Endothelial cell (in vitro differentiated cells): ENCODE results near the gene MARCHF11. TPM values are rescaled to one million over a fixed set of nuclear protein-coding genes. Genes with fewer than 3 reads are reported as not detected.

Source experiments
- DNase-seq: peaks from one replicate; pipeline ENCODE4 v3.0.0; 2021; ENCODE audit warnings: low spot score
- H3K27ac Mint-ChIP-seq: one replicate; pipeline ENCODE4 v1.8.0; 2021; ENCODE audit warnings: mixed read lengths, inconsistent platforms; ENCODE audit not compliant: unreplicated experiment
- H3K27me3 Mint-ChIP-seq: one replicate; pipeline ENCODE4 v1.8.0; 2021; ENCODE audit warnings: mild to moderate bottlenecking, moderate library complexity, mixed read lengths, inconsistent platforms; ENCODE audit not compliant: unreplicated experiment
- H3K36me3 Mint-ChIP-seq: one replicate; pipeline ENCODE4 v1.8.0; 2021; ENCODE audit warnings: mild to moderate bottlenecking, low read depth, mixed read lengths, inconsistent platforms; ENCODE audit not compliant: unreplicated experiment
- H3K4me1 Mint-ChIP-seq: one replicate; pipeline ENCODE4 v1.8.0; 2021; ENCODE audit warnings: mild to moderate bottlenecking, mixed read lengths, inconsistent platforms; ENCODE audit not compliant: unreplicated experiment
- H3K4me3 Mint-ChIP-seq: one replicate; pipeline ENCODE4 v1.8.0; 2021; ENCODE audit warnings: mild to moderate bottlenecking, mixed read lengths, inconsistent platforms; ENCODE audit not compliant: unreplicated experiment
- H3K9me3 Mint-ChIP-seq: one replicate; pipeline ENCODE4 v1.8.0; 2021; ENCODE audit warnings: mixed read lengths, inconsistent platforms; ENCODE audit not compliant: unreplicated experiment
- CTCF ChIP-seq: fragments of 200-600 bp; sonication (generic); IDR thresholded peaks from one replicate; pipeline ENCODE4 v1.5.0; 2021; ENCODE audit warnings: antibody characterized with exemption; ENCODE audit not compliant: unreplicated experiment
- total RNA-seq: library from RNA; stranded (reverse); fragmentation: NEBNext Ultra II Directional; extraction: Animal tissue kit (Norgen Biotek cat#: 25700); gene quantifications from one replicate; pipeline ENCODE4 v1.2.1, GENCODE V29; 2021; ENCODE audit not compliant: unreplicated experiment

Gene MARCHF11
- total RNA-seq, 1 donor from 2014 or later, result 2.2 TPM

DNA sequence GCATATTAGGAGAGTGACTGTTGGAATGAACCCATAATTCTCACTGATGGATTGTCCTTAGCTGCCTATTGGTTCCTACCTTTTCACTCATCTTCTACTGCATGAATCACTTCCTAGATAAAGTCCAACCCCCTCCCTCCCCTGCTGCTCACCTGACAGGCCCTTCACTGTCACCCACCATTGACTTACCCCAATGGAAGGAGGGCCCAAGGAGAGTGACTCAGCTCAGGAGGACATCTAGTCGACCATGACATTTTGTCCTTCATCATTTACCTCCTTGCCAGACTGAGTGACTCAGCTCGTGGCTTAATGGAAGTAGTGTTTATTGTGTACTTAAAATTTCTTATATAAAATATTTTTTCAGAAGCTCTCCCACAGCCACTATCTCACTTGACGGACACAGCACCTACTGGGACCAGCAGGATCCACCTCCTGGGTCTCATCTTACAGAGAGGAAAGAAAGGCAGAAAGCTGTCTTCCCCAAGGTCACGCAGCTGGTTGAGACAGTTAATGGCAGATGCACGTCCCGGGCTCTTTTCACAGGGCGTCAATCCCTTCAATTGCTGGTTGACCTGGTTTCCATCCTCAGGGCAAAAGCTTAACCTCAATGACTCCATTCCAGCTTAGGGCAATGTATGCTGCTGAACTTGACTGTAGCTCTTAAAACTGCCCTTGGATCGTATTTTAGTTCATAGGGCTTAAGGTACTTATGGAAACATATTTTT is 142.3 kb downstream of the MARCHF11 start:
- TF ChIP-seq CTCF, result no peak
- Mint-ChIP-seq H3K36me3 (no peaks in the 10 kb centered on the region), H3K9me3 (no peaks in the 10 kb centered on the region), H3K27ac (no peak overlapping the region), H3K4me1 (no peaks in the 10 kb centered on the region), H3K4me3 (no peak overlapping the region), H3K27me3 (peaks cover 2% of the 10 kb centered on the region)
- no peak for DNase-seq

DNA sequence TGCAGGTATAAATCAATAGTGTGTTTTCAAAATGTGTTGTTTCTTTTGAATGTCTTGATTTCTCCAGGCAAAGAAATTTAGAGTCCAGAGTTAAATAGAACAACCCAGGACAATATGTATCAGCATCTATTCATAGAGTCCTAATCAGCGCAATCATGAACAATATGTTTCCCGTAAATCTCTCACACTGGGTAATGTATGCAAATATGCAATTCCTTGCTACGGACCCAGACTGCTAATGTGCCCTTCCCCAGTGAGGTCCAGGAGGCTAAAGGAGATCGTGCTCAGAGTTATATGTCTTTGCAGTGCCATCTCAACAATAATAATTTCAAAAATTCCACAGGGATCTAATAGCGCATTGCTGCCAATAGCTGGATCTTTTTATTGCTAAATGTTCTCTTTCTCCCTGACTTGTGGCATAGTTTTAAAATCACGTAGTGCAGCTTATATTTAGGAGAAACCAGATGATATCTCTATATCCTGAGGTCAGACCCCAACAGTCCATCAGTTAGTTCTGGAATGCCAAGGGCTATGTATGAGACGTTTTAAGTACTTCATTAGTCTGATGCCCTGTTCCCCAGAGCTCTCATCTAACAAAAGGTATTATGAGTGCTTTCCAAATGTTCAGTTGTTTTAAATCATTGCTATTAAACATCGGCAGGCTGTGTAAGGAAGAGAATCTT is 145.1 kb downstream of the MARCHF11 start:
- H3K36me3 Mint-ChIP-seq, result no peaks in the 10 kb centered on the region
- peaks cover 2% of the 10 kb centered on the region for H3K27me3 Mint-ChIP-seq
- no peak for TF ChIP-seq CTCF
- no peak overlapping the region for H3K27ac Mint-ChIP-seq
- H3K4me1 Mint-ChIP-seq, result no peaks in the 10 kb centered on the region
- peaks cover 6% of the 10 kb centered on the region for H3K9me3 Mint-ChIP-seq
- H3K4me3 Mint-ChIP-seq, result no peak overlapping the region
- no peak for DNase-seq

DNA sequence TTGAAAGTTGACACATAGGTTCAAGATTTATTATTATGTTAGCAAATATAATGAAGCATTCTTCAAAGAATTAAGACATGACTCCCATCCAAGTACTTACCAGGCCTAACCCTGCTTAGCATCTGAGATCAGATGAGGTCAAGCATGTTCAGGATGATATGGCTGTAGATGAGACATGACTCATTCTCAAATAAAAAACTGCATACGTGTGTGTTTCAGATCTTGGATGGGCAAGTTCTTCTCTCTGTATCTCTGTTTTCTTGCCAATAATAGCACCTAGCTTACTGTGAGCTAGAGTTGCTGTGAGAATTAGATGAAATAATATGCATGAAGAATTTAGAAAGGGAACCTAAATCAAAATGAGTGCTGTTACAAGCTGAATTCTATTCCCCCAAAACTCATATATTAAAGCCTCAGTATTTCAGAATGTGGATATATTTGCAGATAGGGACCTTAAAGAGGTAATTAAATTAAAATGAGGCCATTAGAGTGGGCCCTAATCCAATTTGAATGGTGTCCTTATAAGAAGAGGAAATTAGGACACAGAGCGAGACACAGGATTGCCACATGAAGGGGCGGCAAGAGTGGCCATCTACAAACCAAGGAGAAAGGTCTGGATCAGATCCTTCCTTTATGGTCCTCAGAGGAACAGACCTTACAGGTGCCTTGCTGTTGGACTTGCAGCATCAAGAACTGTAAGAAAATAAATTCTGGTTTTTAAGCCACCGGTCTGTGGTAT is 146.2 kb downstream of the MARCHF11 start:
- Mint-ChIP-seq H3K9me3 (peaks cover 6% of the 10 kb centered on the region), H3K4me1 (no peaks in the 10 kb centered on the region), H3K4me3 (no peak overlapping the region), H3K27ac (no peak overlapping the region), H3K36me3 (no peaks in the 10 kb centered on the region), H3K27me3 (peaks cover 2% of the 10 kb centered on the region)
- DNase-seq, result no peak
- no peak for TF ChIP-seq CTCF

GRCh38 chr5:16028708-16029107 is 150.9 kb downstream of the MARCHF11 start:
- H3K36me3 Mint-ChIP-seq, result no peaks in the 10 kb centered on the region
- H3K27me3 Mint-ChIP-seq, result no peaks in the 10 kb centered on the region
- H3K4me3 Mint-ChIP-seq, result no peak overlapping the region
- peaks cover 6% of the 10 kb centered on the region for H3K9me3 Mint-ChIP-seq
- H3K4me1 Mint-ChIP-seq, result no peaks in the 10 kb centered on the region
- DNase-seq, result no peak
- no peak for TF ChIP-seq CTCF
- H3K27ac Mint-ChIP-seq, result no peak overlapping the region
